Activated CD8-positive, alpha-beta memory T cell treated with anti-CD3 and anti-CD28 coated beads for 24 hours (primary cell): ENCODE data around the gene P2RX7.

ENCODE experiments used
- DNase-seq: peaks from one replicate; pipeline ENCODE4 v3.0.0-alpha.2; 2020

P2RX7 gene

DNA sequence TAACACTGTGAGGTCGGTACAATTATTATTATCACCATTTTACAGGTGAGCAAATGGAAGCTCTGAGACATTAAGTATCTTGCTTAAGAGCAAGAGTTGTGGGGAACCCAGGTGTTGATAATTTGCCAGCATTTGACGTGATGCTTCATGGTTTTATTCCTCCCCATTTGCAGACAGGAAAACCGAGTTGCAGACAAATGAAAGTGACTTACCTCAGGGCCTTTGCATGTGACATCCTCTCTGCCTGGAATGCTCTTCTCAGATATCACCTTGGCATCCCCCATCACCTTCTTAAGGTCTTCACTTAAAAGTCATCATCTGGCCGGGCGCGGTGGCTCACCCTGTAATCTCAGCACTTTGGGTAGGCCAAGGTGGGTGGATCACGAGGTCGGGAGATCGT, 21.0 kb upstream of the P2RX7 start:
- no peak for DNase-seq

DNA sequence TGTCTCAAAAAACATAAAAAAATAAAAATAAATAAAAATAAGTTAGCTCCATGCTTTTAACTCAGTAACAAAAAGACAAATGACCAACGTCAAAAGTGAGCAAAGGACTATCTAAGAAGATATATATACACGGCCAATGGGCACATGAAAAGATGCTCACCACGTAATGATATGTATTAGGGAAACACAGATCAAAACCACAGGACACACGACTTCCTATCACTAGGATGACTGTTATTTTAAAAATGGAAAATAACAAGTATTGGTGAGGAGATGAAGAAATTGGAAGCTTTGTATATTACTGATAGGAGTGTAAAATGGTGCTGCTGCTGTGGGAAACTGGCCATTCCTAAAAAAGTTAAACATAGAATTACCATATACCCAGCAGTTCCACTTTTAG, 20.2 kb upstream of the P2RX7 start:
- no peak for DNase-seq

DNA sequence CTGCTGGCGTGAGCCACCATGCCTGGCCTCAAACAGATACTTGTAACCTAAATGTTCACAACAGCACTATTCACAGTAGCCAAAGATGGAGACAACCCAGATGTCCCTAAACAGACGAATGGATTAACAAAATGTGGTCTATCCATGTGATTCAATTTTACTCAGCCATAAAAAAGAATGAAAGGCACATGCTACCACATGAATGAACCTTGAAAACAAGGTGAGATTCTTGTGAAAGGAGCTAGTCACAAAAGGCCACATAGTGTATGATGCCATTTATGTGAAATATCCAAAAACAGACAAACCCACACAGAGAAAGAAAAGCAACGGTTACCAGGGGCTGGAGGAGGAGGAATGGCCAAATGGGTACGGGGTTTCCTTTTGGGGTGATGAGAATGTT, 19.6 kb upstream of the P2RX7 start:
- no peak for DNase-seq

DNA sequence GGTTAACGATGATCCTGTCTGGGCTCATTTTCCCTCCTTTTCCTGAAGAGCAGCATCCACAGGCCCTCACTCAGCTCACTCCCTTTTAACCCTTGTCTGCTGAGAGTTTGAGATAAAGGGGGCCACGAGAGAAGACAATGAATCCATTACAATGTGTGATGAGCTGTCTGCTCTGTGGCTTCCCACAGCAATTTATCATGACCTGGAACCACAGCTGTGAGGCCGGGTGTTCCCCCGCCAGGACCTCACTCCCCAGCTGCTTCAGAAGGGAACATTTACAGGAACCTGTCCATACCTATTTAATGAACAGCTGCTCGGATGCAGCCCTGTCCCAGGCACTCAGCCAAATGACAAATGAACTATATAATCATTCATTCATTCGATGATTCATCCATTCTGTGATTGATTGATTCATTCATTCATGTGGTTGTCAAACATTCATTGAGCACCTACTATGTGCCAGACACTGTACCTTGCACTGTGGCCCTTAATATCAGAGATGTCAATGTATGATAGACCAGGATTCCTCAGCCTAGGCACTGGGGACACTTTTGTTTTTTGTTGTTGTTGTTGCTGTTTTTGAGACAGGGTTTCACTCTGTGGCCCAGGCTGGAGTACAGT, 18.5 kb upstream of the P2RX7 start:
- DNase-seq = no peak

DNA sequence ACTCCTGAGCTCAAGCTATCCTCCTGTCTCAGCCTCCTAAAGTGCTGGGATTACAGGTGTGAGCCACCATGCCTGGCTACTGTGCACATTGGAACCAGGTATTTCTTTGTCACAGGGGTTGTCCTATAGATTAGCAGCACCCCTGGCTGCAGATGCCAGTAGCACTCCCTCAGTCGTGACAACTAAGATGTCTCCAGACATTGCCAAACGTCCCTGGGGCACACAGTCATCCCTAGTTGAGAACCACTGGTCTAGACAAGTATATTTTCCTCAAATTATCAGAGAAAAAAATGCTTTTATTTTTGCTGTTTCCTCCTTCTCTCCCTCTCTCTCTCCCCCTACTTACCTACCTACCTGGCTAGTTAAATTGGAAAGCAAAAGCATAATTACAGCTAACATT, 17.9 kb upstream of the P2RX7 start:
- no peak for DNase-seq

DNA sequence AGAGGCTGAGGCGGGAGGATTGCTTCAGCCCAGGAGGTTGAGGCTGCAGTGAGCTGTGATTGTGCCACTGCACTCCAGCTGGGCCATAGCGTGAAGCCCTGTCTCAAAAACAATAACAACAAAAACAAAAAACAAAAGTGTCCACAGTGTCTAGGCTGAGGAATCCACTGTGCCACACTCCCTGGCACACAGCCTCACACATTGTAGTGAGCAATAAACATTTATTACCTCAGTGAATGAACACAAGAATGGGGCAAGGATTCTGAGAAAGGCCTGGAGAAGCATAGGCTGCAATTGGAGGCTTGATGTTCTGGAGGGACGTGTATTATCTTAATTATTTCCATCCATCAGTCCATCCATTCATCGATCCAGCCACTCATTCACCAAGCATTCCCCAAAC, 17.1 kb upstream of the P2RX7 start:
- DNase-seq = no peak

DNA sequence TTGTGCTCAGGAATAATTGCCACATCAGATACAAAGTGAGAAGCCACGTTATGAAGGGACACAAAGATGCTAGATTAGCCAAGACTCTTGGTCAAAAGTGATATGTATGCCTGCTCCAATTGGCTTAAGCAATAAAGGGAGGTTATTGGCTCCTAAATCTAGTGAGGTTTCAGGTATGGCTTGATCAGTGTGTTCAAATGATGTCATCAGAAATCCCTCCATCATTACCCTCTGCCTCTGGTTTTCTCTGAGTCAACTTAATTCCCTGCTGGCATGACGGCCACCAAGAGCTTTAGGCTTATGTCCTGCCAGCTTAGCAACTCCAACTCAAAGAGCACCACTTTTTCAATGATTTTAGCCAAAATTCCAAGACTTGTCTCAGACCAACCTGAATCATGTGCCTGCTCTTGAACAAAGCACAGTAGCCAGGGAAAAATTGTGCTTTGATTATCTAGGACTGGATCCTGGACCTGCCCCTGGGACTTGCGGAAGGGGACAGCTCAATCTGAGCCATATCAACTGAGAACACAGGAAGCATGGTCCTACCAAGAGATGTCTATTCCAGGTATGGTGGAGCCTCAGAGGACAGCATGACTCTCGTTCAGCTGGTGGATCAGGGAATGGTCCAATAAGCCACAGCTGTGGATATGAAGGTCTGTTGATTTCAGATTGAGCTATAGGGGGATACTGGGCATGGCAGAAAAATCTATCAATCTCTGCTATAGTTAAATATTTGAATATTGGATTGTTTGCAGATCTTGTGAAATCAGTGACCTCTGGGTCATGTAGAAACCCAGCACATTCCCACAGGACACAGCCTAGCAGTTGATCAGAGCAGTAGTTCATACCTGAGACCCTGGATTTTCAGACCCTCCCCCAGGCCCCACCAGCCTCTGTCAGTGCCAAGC, 16.1 kb upstream of the P2RX7 start:
- no peak for DNase-seq

DNA sequence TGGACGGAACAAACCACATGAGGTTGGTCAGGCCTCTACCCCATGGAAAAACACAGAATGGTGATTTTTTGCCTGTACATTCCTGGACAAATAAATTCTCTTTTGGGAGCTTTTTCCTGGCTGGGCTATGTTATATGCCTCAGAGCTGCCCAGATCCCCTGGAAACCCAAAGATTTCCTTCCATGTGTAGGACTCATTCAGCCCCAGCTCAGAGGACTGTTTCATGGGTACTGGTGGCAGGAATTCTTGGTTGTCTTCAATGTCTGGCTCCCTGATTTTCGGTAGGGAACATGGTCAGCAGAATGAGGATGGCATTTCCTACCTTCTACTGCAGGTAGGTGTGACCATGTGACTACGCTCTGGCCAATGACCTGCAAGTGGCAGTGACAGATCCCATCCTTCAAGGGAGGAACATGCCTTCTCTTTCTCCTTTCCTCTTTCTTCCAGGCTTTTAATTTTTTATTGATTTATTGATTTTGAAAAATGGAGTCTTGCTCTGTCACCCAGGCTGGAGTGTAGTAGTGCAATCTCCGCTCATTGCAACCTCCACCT, 15.4 kb upstream of the P2RX7 start:
- DNase-seq = no peak

DNA sequence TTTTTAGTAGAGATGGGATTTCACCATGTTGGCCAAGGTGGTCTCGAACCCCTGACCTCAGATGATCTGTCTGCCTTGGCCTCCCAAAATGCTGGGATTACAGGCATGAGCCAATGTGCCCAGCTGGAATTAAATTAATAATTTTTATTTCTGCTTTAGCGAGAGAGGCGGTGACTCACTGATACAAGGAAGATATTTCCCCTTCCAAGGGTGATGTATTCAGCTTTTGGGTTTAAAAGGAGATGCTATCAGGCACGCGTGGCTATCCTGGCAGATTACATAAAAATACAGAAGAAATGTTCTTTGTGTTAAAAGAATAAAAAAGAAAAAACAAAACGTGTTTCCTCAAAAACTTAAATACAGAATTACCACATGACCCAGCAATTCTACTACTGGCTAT, 12.4 kb upstream of the P2RX7 start:
- no peak for DNase-seq

DNA sequence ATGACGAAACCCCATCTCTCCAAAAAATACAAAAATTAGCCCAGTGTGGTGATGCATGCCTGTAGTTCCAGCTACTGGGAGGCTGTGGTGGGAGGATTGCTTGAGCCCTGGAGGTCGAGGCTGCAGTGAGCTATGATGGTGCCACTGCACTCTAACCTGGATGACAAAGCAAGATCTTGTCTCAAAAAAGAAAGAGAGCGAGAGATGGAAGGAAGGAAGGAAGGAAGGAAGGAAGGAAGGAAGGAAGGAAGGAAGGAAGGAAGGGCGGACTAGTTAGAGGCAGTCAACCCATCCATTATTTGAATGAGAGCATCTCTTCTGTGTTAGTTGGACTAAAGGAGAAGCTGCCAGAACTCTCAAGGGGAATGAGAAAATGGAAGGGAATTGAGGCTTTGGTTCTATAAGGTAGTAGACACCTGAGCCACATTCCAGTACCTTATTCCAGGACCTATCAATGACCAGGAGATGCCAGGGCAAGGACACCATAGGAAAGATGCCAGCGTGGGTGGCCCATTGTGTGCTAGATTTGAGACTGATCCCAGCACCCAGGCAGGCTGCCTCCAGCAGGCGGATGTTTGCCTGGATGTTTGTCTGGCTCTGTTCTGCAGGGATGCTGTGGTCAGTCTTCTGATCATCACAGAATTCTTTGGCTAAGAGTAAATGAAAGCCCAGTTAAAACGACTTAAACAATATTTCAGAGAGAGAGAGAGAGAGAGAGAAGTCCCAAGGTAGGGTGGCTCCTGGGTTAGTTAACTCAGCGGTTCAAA, 11.5 kb upstream of the P2RX7 start:
- DNase-seq = no peak

DNA sequence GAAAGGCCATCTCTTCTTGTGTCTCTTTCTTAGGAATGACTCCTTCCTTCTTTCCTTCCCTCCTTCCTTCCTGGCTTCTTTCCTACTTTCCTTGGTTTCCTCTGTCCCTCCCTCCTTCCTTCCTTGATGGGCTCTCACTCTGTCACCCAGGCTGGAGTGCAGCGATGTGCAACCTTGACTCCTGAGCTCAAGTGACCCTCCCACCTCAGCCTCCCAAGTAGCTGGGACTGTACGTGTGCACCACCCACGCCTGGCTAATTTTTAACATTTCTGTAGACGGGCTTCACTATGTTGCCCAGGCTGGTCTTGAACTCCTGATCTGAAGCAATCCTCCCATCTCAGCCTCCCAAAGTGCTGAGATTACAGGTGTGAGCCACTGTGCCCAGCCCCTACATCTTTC, 10.9 kb upstream of the P2RX7 start:
- no peak for DNase-seq

DNA sequence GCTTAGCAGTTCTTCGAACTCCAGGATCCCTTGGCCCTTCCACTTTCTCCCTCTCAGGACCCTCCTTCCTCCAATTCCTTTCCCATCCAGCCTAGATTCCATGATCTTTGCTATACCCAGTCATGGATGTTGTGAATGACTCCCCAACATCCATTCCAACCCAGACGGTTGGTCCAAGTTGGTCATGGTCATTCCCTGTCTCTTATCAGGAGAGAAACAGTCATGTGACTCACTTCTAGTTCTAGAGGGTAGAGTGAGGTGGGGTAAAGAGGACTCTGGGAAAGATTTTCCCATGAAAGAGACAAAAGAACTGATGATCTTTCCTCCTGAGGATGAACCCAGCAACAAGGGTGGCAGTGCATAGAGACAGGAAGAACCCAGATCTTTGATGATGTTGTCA, 9.2 kb upstream of the P2RX7 start:
- DNase-seq = no peak

DNA sequence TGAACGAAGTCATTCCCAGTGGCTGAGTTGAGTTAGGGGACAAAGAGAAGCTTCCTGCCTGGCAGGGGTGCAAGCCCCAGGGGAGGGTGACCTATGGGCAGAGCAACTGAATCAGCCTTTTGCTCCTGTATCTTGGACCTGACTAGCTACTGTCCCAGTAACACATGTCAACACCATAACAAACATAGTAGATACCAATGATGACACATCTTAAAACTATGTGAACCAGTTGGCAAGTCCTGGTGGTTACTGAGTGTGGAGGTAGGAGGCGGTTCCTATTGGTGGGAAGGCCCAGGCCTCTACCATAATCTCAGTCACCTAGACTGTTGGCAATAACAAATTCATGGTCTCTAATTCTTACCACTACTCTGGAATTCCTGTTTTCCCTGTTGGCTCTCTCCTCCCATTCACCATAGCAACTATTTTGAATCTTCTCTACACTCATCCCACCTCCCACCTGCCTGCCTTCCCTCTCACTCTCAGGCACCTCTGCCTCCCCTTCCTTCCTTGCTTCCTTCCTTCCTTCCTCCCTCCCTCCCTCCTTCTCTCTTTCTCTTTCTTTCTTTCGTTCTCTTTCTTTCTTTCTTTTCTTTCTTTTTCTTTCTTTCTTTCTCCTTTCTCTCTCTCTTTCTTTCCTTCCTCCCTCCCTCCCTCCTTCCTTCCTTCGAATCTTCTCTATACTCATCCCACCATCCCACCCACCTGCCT, 8.1 kb upstream of the P2RX7 start:
- DNase-seq = no peak

DNA sequence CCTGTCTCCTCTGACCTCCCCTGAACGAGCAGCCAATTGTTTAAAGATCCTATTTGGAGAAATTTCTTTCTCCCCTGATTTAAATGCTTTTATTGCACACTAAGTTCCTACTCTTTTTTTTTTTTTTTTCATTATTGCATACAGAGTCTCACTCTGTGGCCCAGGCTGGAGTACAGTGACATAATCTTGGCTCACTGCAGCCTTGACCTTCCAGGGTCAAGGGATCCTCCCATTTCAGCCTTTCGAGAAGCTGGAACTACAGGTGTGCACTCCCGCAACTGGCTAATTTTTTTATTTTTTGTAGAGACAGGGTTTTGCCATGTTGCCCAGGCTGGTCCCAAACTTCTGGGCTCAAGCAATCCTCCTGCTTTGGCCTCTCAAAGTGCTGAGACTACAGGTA, 5.2 kb upstream of the P2RX7 start:
- DNase-seq = no peak

DNA sequence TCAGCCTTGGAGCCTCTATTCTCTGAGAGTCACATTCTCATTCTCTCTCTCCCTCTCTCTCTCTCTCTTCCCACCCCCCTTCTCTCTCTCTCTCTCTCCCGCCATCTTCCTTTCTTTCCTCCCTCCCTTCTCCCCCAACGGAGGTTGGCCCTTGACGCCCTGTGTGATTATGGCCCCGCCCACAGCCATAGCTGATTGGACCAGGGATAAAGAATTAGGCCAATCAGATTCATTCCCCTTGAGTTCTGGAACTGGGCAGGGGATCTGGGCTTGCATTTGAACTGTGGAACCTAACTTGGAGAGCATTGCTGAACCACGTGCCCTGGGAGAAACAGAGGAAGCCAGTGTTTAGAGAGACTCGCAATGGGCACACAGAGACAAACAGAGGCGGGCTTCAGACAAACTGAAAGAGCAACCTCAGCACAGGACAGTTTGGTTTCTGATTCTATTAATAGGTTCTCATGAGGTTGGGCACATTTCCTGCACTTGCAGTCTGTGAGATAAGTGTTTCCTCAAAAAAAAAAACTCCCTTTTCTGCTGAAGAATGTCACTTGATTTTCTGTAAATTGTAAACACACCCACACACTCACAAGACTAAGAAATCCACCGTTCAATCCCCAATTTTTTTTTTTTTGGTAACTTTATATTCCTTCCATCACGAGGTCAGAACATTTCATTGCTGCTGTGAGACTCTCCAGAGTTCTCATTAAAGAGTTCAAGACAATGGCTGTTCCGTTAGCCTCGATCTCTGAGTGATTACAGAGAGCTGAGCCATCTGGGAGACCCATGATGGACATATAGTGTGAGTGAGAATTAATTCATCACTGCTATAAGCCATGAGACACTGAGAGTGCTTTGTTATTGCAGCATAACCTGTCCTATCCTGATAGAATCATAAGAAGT, 3.5 kb upstream of the P2RX7 start:
- peak; percentile 90 for DNase-seq

DNA sequence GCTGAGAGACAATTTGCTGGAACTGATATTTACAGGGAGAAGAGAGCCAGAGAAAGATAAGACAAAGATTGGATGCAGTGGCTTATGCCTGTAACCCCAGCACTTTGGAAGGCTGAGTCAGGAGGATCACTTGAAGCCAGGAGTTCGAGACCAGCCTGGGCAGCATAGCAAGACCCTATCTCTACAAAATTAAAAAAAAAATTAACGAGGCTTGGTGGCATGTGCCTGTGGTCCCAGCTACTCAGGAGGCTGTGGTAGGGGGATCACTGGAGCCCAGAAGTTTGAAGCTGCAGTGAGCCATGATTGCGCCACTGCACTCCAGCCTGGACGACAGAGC, 2.9 kb upstream of the P2RX7 start:
- no peak for DNase-seq

DNA sequence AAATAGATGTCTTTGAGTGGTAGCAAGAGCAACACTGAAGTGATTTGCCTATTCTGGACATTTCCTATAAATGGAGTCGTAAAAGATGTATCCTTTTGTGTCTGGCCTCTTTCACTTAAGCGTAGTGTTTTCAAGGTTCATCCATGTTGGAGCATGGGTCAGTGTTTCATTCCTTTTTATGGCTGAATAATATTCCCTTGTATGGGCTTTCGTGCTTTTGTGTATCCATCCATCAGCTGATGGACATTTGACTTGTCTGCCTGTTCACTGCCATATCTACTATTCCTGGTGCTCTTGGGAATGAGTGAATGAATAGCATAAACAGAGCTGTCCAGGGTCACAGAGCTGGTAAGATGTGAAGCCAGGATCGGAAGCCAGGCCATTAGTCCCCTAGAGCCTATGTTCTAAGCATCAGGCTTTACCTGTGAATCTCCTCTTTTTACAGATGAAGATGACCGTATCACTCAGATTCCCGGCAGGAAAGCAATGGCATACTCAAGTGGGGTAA, 1.8 kb upstream of the P2RX7 start:
- DNase-seq = no peak

DNA sequence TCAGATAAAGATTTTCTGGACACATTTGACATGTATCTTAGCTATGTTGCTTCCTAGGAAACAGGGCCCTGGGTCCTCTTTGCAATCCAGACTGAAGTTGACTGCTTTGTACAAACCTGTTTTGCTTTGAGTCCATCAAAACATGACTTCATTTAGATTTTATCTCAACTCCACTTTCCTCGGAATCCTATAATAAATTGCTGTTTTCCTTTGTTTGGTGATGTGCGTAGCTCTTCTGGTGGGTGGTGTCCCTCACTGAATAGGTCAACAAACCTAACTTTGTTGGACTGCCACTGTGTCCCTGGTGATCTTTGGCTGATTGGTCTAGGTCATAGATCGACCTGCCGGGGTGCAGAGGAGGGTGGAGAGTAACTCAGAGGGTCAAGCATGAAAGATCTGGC, 735 bp upstream of the P2RX7 start:
- no peak for DNase-seq

DNA sequence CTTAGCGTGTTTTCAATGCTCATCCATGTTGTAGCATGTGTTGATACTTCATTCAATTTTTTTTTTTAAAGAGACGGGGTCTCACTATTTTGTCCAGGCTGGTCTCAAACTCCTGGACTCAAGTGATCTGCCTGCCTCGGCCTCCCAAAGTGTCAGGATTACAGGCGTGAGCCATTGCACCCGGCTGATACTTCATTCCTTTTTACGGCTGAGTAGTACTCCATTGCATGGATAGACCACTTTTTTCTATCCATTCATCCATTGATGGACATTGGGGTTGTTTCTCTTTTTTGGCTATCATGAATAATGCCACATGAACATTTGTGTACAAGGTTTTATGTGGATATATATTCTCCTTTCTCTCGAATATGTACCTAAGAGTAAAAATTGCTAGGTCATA, 1.2 kb downstream of the P2RX7 start:
- DNase-seq = no peak

DNA sequence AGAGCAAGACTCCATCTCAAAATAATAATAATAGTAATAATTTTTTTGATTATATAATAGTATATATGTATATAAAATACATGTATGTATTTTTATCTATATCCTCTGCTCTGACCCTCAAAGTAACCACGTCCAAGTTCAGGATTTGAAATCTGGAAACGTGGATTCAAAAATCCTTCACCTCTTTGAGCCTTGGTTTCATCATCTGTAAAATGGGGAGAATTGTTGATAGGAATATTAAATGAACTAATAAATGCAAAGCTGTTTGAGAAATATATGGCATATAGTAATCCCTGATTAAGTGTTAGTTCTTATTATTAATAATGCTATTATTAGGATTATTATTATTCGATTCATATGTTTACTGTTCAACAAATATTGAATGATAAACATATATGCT, 2.6 kb downstream of the P2RX7 start:
- no peak for DNase-seq

DNA sequence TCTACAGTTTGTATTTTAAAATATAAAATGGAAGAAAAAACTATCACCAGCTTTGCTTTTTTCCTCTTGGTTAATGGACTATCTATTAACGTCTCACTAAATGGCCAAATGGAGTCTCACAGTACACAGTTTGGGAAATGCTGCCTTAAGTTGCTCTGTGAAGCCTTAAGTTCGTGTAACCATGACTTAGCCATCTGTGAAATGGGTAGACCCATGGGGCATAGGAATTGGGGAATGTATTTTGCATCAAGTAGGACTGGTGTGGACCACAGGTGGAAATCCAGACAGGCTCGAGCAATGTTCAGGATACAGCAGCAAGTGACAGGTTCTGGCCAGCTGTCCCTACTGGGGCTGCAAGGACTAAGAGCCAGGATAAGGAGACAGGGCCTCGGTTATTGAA, 4.8 kb downstream of the P2RX7 start:
- no peak for DNase-seq

DNA sequence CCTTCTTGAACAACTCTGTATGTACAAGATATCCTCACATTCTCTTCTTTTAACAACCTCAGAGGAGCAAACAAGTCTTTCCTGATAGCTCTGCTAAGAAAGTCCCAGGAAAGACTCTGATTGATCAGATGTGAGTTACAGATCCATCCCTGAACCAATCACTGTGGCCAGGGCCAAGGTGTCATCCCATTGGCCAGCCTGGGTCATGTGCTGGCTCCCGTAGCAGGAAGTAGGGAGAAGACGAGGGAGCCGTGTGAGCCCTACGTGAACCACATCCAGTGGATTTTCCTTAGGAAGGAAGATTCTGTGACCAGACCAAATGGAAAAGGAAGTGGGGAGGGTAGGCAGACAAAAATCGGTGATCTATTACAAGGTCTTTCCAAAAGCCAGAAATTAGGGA, 5.6 kb downstream of the P2RX7 start:
- DNase-seq = no peak
